ENCODE data around the gene CTTNBP2. TPM values are rescaled to one million over a fixed set of nuclear protein-coding genes. Genes with fewer than 3 reads are reported as not detected.

CTTNBP2 gene
- polyA plus RNA-seq, 2 of the 4 experiments (the other 2 are of a cell fraction), result 0.18 to 0.25 TPM

- peak overlapping the region; percentile 15; the same call in 1 of the 3 replicates for H3K4me2 ChIP-seq
- no peak overlapping the region for H3K27ac ChIP-seq
- no peak for TF ChIP-seq SREBF2 (IDR thresholded peaks at IDR 0.05)
- no peak for TF ChIP-seq FOSL2 (IDR thresholded peaks at IDR 0.05)
- TF ChIP-seq FOSL2 (CRISPR knock-in tag; IDR thresholded peaks at IDR 0.05), result 0 out of 2 replicates have a peak, but pooled peaks have one; percentile 11
- no peak for TF ChIP-seq CHD2 (IDR thresholded peaks at IDR 0.05; ENCODE audit: low read length, partially characterized antibody)
- no peak for TF ChIP-seq E2F6 (IDR thresholded peaks at IDR 0.05; ENCODE audit: borderline replicate concordance, low read depth)
- no peak for TF ChIP-seq JUN (IDR thresholded peaks at IDR 0.05)
- no peak for DNase-seq (ENCODE audit: low read depth in 1 of 2, low spot score in 1 of 2)
- H3K4me1 ChIP-seq, result no peaks in the 10 kb centered on the region
- FAIRE-seq, result no peak
- ChIA-PET POLR2A (no interaction called here), CTCF (interaction anchor here (2.0 kb wide), 1 partner anchor 8 kb away, joined by 8 read pairs; no protein-coding TSS in a partner anchor)
- H3K9me3 ChIP-seq, result no peaks in the 10 kb centered on the region
- no peak overlapping the region for H3K4me3 ChIP-seq
- no peak for ATAC-seq
- 4% methylated on average over 2 of the region's 2 CpGs for WGBS (ENCODE audit: missing lambda C conversion rate)
These were observed 45.4 kb downstream of the CTTNBP2 start for GRCh38 chr7:117827862-117828261.

GRCh38 chr7:117825132-117825531 is 48.1 kb downstream of the CTTNBP2 start:
- 3% methylated on average over 2 of the region's 2 CpGs for WGBS (ENCODE audit: missing lambda C conversion rate)
- TF ChIP-seq MAFK (IDR thresholded peaks at IDR 0.05; ENCODE audit: partially characterized antibody) (no peak), ZNF302 (CRISPR knock-in tag; IDR thresholded peaks at IDR 0.05) (no peak), HDAC2 (IDR thresholded peaks at IDR 0.05) (no peak), HES2 (IDR thresholded peaks at IDR 0.05) (no peak), NR3C1 (IDR thresholded peaks at IDR 0.05) (no peak), HMGXB4 (CRISPR knock-in tag; IDR thresholded peaks at IDR 0.05; ENCODE audit: borderline replicate concordance) (no peak), POLR2AphosphoS2 (conservative IDR thresholded peaks at IDR 0.05; ENCODE audit: low read length) (no peak), HOXA7 (CRISPR knock-in tag; IDR thresholded peaks at IDR 0.05) (no peak)
- ATAC-seq, result peak in 1 of 2 experiments; percentile 50; a peak in 1 of 6 replicates
- ChIA-PET POLR2A (no interaction called here), CTCF (interaction anchor here (0.8 kb wide), 1 partner anchor 36 kb away, joined by 3 read pairs; no protein-coding TSS in a partner anchor)
- Histone ChIP-seq H3K4me1 (no peaks in the 10 kb centered on the region), H3K27ac (no peak overlapping the region), H3K4me2 (no peak overlapping the region), H3K4me3 (no peak overlapping the region), H3K9me3 (no peaks in the 10 kb centered on the region)
- no peak for FAIRE-seq
- no peak for DNase-seq (ENCODE audit: low read depth in 1 of 2, low spot score in 1 of 2)

GRCh38 chr7:117824592-117824991 is 48.6 kb downstream of the CTTNBP2 start:
- Histone ChIP-seq H3K9me3 (no peaks in the 10 kb centered on the region), H3K4me3 (no peak overlapping the region), H3K4me1 (no peaks in the 10 kb centered on the region), H3K4me2 (no peak overlapping the region), H3K27ac (no peak overlapping the region)
- WGBS (ENCODE audit: missing lambda C conversion rate), result 28% methylated on average over 2 of the region's 2 CpGs
- ATAC-seq, result no peak
- CTCF ChIA-PET, result interaction anchor here (0.7 to 0.8 kb wide), 2 partner anchors 31 to 36 kb away, joined by 3 read pairs; no protein-coding TSS in a partner anchor
- TF ChIP-seq RAD21 (conservative IDR thresholded peaks at IDR 0.05 in 1 of 2, IDR thresholded peaks at IDR 0.05 in 1 of 2) (no peak), KDM5A (IDR thresholded peaks at IDR 0.05) (no peak), POLR2AphosphoS2 (conservative IDR thresholded peaks at IDR 0.05; ENCODE audit: low read length) (no peak), PBX3 (IDR thresholded peaks at IDR 0.05) (no peak), FOSL2 (IDR thresholded peaks at IDR 0.05) (no peak), FOSL2 (CRISPR knock-in tag; IDR thresholded peaks at IDR 0.05) (no peak), HOXB13 (CRISPR knock-in tag; IDR thresholded peaks at IDR 0.05; ENCODE audit: low read depth) (no peak), HOXB5 (CRISPR knock-in tag; IDR thresholded peaks at IDR 0.05) (no peak), CBX2 (IDR thresholded peaks at IDR 0.05; ENCODE audit: borderline replicate concordance, low read depth) (no peak), ATOH8 (CRISPR knock-in tag; IDR thresholded peaks at IDR 0.05; ENCODE audit: low read depth) (no peak)
- no peak for DNase-seq (ENCODE audit: low read depth in 1 of 2, low spot score in 1 of 2)
- no peak for FAIRE-seq
- POLR2A ChIA-PET, result no interaction called here

Measured in A549 (cell line).